ENCODE data around the gene CYB5R4. TPM values are rescaled to one million over a fixed set of nuclear protein-coding genes. Genes with fewer than 3 reads are reported as not detected.

CYB5R4 gene
- total RNA-seq, 1 donor from 2014 or later = 8.6 TPM

DNA sequence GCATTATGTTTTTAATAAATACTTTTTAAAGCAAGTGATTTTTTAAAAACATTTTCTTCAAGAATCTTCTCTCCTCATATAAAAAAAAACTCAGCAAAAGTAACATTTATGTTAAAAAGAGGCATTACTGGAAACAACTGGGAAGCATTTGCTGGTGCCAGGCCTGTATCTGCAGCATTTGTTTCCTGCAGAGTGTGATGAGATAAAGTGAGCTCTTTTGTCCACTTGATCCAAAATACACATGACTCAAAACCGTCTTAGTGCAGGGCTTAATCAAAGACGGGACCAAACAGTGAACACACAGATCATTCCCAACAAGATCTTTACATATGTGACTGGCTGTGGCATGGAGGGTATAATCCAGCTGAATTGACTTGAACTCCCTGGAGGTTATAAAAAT is 34.7 kb upstream of the CYB5R4 start:
- DNase-seq (ENCODE audit: low spot score in 2 of 2, unreplicated experiment in 2 of 2) = no peak
- Mint-ChIP-seq H3K4me3 (no peak overlapping the region), H3K27me3 (ENCODE audit: low read depth) (no peaks in the 10 kb centered on the region), H3K9me3 (peaks cover 4% of the 10 kb centered on the region), H3K36me3 (no peaks in the 10 kb centered on the region), H3K4me1 (no peaks in the 10 kb centered on the region), H3K27ac (no peak overlapping the region)
- TF ChIP-seq, protein P1, sequence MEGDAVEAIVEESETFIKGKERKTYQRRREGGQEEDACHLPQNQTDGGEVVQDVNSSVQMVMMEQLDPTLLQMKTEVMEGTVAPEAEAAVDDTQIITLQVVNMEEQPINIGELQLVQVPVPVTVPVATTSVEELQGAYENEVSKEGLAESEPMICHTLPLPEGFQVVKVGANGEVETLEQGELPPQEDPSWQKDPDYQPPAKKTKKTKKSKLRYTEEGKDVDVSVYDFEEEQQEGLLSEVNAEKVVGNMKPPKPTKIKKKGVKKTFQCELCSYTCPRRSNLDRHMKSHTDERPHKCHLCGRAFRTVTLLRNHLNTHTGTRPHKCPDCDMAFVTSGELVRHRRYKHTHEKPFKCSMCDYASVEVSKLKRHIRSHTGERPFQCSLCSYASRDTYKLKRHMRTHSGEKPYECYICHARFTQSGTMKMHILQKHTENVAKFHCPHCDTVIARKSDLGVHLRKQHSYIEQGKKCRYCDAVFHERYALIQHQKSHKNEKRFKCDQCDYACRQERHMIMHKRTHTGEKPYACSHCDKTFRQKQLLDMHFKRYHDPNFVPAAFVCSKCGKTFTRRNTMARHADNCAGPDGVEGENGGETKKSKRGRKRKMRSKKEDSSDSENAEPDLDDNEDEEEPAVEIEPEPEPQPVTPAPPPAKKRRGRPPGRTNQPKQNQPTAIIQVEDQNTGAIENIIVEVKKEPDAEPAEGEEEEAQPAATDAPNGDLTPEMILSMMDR (IDR thresholded peaks at IDR 0.05; ENCODE audit: unreplicated experiment) = no peak

DNA sequence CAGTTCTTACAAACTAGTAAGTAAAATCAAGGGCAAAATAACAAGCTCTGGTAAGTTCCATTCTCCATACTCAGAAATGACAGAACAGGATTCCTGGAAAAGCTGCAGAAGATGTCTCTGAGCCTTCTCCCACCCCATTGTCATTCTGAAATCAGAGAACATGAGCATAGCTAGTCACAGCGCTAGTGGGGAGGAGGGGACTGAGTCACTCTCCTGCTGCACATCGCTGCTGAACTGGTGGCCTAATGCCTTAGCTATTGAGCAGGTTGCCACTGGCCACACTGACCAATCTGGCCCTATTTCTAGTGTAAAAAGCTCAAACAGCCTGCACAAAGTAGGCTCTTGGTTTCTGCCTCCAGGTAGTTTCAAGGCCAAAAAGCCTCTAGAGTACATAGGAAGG is 32.4 kb upstream of the CYB5R4 start:
- H3K9me3 Mint-ChIP-seq = peaks cover 4% of the 10 kb centered on the region
- no peaks in the 10 kb centered on the region for H3K4me1 Mint-ChIP-seq
- DNase-seq (ENCODE audit: low spot score in 2 of 2, unreplicated experiment in 2 of 2) = no peak
- TF ChIP-seq, protein P1 (IDR thresholded peaks at IDR 0.05; ENCODE audit: unreplicated experiment) = no peak
- peaks cover 2% of the 10 kb centered on the region for H3K27me3 Mint-ChIP-seq (ENCODE audit: low read depth)
- no peak overlapping the region for H3K4me3 Mint-ChIP-seq
- H3K36me3 Mint-ChIP-seq = no peaks in the 10 kb centered on the region
- no peak overlapping the region for H3K27ac Mint-ChIP-seq

DNA sequence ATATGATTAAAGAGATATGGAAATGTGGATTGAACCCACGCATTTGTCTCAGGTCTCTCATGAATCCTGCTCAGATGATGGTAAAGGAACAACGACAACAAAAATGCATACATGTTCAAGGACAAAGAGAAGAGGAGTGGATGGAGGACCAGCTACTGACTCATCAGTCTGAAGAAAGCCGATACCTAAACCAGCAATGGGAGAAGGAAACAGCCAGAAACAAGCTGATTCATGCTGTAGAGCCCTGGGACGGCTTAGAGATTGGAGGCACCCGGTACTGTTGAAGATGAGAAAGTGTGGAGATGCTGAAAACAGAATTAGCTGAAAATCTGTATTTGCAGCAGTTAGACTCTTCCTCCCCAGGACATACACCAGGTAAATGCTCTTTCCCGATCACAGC is 20.8 kb upstream of the CYB5R4 start:
- Mint-ChIP-seq H3K36me3 (no peaks in the 10 kb centered on the region), H3K9me3 (peaks cover 36% of the 10 kb centered on the region), H3K4me1 (no peaks in the 10 kb centered on the region), H3K4me3 (no peak overlapping the region), H3K27me3 (ENCODE audit: low read depth) (peaks cover 2% of the 10 kb centered on the region), H3K27ac (no peak overlapping the region)
- TF ChIP-seq, protein P1 (IDR thresholded peaks at IDR 0.05; ENCODE audit: unreplicated experiment) = no peak
- DNase-seq (ENCODE audit: low spot score in 2 of 2, unreplicated experiment in 2 of 2) = no peak

DNA sequence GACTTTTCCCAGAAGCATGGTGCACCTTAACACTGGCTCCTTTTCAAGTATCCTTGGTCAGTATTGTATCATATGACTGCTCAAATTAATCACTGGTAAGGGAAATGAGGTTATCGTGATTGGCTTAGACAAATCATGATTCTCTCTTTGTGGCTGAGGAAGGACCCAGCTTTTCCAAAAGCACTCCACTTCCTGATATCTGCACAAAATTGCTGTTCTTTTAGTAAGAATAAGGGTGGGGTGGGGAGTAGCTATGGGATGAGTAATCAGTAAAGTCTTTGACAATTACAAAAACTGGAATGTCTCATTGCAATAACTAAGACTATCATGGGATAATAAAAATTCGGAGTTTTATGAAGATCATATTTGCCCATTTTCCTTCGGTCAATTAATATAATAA is 15.3 kb upstream of the CYB5R4 start:
- Mint-ChIP-seq H3K4me3 (no peak overlapping the region), H3K9me3 (peaks cover 10% of the 10 kb centered on the region), H3K27me3 (ENCODE audit: low read depth) (peaks cover 22% of the 10 kb centered on the region), H3K4me1 (no peaks in the 10 kb centered on the region), H3K36me3 (no peaks in the 10 kb centered on the region), H3K27ac (no peak overlapping the region)
- TF ChIP-seq, protein P1 (IDR thresholded peaks at IDR 0.05; ENCODE audit: unreplicated experiment) = no peak
- DNase-seq (ENCODE audit: low spot score in 2 of 2, unreplicated experiment in 2 of 2) = no peak

DNA sequence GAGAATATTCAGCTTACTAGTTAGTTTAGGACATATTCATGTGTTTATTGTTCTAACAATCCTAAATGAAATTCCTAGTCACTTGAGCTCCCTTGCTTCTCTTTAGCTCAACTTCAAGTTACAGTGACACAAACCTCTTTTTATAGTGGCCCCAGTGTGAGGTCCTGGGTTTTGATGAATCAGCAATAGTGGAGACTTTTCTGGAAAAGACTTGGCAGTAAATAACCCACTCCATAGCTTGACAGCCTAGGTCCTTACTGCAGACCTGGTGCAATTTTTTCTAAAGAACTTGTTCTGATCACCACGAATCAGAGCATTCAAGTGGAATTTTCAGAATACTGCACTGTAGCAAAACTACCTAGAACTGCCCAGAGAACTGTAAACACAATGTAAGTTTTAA is 13.2 kb upstream of the CYB5R4 start:
- TF ChIP-seq, protein P1 (IDR thresholded peaks at IDR 0.05; ENCODE audit: unreplicated experiment) = no peak
- DNase-seq (ENCODE audit: low spot score in 2 of 2, unreplicated experiment in 2 of 2) = no peak
- H3K4me3 Mint-ChIP-seq = no peak overlapping the region
- H3K9me3 Mint-ChIP-seq = peaks cover 3% of the 10 kb centered on the region
- H3K4me1 Mint-ChIP-seq = no peaks in the 10 kb centered on the region
- peaks cover 42% of the 10 kb centered on the region for H3K27me3 Mint-ChIP-seq (ENCODE audit: low read depth)
- H3K27ac Mint-ChIP-seq = no peak overlapping the region
- H3K36me3 Mint-ChIP-seq = no peaks in the 10 kb centered on the region

DNA sequence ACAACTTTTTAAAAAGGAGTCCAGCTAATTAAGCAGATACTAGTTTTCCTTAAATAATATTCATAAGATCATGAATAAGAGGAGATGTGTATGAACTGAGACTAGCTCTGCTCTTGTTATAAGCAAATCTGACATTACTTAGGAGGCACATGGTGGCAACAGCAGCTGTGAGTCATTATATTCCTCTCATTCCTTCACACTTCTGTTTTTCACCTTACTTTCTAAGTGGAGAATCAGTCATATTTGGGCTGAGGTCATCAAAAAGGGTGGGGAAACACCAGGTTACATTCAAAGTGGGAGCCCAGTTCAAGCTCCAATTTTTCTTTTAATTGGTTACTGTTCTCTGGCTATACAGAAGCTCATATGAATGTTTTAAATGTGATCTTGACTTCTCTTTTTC is 12.3 kb upstream of the CYB5R4 start:
- H3K9me3 Mint-ChIP-seq = no peaks in the 10 kb centered on the region
- no peaks in the 10 kb centered on the region for H3K36me3 Mint-ChIP-seq
- TF ChIP-seq, protein P1 (IDR thresholded peaks at IDR 0.05; ENCODE audit: unreplicated experiment) = no peak
- no peak overlapping the region for H3K27ac Mint-ChIP-seq
- H3K27me3 Mint-ChIP-seq (ENCODE audit: low read depth) = peaks cover 50% of the 10 kb centered on the region
- DNase-seq (ENCODE audit: low spot score in 2 of 2, unreplicated experiment in 2 of 2) = no peak
- H3K4me3 Mint-ChIP-seq = no peak overlapping the region
- no peaks in the 10 kb centered on the region for H3K4me1 Mint-ChIP-seq

All from mesothelial cell of epicardium (in vitro differentiated cells).